Epithelial cell of alveolus of lung (primary cell): Measurements from ENCODE around the gene ZDBF2. TPM values are rescaled to one million over a fixed set of nuclear protein-coding genes. Genes with fewer than 3 reads are reported as not detected.

ENCODE experiments used
- total RNA-seq: library from RNA; depleted of rRNA; stranded (reverse); fragments of >200 nt; gene quantifications from 2 replicates; pipeline ENCODE4 v1.2.1, GENCODE V29; 2015

Gene ZDBF2
- total RNA-seq = 5.7 and 7.3 TPM in 2 replicates

DNA sequence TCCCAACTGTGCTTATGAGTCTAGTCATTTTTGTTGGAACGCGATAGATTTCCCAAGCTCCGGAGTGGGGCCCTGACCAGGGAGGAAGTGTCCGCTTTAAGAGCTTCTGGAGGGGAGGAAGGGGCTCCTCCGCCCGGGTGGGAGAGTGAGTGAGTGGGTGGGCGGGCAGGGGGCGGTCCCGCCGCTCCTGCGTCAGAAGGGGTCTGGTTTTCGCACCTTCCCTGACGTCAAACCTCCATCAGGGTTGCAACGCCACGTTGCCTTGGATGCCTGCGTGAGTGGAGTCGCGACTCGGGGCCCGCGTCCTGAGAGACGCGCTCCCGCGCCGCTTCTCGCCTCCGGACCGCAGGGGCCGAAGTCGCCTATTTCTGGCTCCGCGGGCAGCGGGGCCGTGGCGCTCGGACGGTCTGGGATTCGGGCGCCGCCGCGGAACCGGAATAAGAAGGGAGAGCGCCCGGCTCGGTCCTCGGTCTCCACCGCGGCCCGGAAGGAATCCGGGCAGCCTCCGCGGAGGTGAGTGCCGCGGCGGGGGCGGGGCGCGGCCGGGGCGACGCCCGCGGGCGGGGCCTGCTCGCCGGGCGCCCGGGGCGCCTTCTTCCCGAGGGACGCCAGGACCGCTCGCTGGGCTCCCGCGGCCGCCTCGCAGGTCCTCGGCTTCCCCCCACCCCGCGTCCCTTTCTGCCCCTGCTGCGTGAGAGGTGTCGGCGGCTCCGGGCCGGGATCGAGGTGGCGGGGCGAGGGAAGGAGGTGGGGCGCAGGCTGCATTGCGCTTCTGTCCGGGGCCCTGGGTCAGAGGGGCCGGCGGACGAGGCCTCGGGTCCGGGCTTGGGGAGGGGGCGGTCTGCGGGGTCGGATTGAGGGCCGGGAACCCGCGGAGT lies at the start of gene ZDBF2:
Gene ZDBF2, plus strand, starts transcription at position 230 of the 878 bp plus-strand sequence. CDS start 7,187 bp downstream, outside the sequence.

Other genes with a start within 250 kb of the ZDBF2 start
- 4.4 and 5.2 TPM in 2 replicates for gene INO80D, start 188.5 kb upstream of the ZDBF2 start, total RNA-seq
- gene NDUFS1, start 115.2 kb upstream of the ZDBF2 start, total RNA-seq = 41.3 and 89.9 TPM in 2 replicates
- gene EEF1B2, start 114.8 kb upstream of the ZDBF2 start, total RNA-seq = 462 and 579 TPM in 2 replicates
- 1.4 and 4.9 TPM in 2 replicates for gene ADAM23, start 168.9 kb downstream of the ZDBF2 start, total RNA-seq